GM18502 (cell line): ENCODE measurements around the gene GRK5.
"Not testable (repeated sequence)": the region's sequence is repeated elsewhere in the genome, so short reads cannot be mapped to it uniquely, and the experiment has no call there.

ENCODE experiments used
- ATAC-seq: cut with Tn5 transposase; IDR thresholded peaks from one replicate; pipeline ENCODE4 v1.9.1; 2021; ENCODE audit warnings: mild to moderate bottlenecking; ENCODE audit not compliant: unreplicated experiment, poor library complexity

The GRK5 gene

GRCh38 chr10:119425102-119425880 lies 217.9 kb downstream of the GRK5 start:
- ATAC-seq: no peak

GRCh38 chr10:119425881-119426170 lies 218.5 kb downstream of the GRK5 start:
- no peak for ATAC-seq

- ATAC-seq: no peak
Observed at GRCh38 chr10:119426699-119427098, 219.3 kb downstream of the GRK5 start.

- no peak for ATAC-seq
Observed at GRCh38 chr10:119427263-119427864, 220.0 kb downstream of the GRK5 start.

GRCh38 chr10:119428789-119429188 lies 221.4 kb downstream of the GRK5 start:
- ATAC-seq: no peak

- ATAC-seq: no peak
Observed at GRCh38 chr10:119429771-119430170, 222.4 kb downstream of the GRK5 start.

- ATAC-seq: no peak
Observed at GRCh38 chr10:119431034-119431772, 223.8 kb downstream of the GRK5 start.

GRCh38 chr10:119431773-119432135 lies 224.4 kb downstream of the GRK5 start:
- ATAC-seq: no peak

- ATAC-seq: not testable (repeated sequence)
Observed at GRCh38 chr10:119434942-119435341, 227.6 kb downstream of the GRK5 start.

- ATAC-seq: no peak
Observed at GRCh38 chr10:119438717-119439116, 231.3 kb downstream of the GRK5 start.

GRCh38 chr10:119439922-119440321 lies 232.6 kb downstream of the GRK5 start:
- ATAC-seq: no peak

- no peak for ATAC-seq
Observed at GRCh38 chr10:119441151-119441821, 233.9 kb downstream of the GRK5 start.

GRCh38 chr10:119441921-119442757 lies 234.8 kb downstream of the GRK5 start:
- no peak for ATAC-seq

- no peak for ATAC-seq
Observed at GRCh38 chr10:119442758-119443060, 235.3 kb downstream of the GRK5 start.

- no peak for ATAC-seq
Observed at GRCh38 chr10:119443441-119443840, 236.1 kb downstream of the GRK5 start.

- no peak for ATAC-seq
Observed at GRCh38 chr10:119443970-119444660, 236.7 kb downstream of the GRK5 start.

GRCh38 chr10:119444866-119445265 lies 237.5 kb downstream of the GRK5 start:
- ATAC-seq: no peak

- peak; percentile 63 for ATAC-seq
Observed at GRCh38 chr10:119445311-119445934, 238.1 kb downstream of the GRK5 start.

GRCh38 chr10:119445935-119446317 lies 238.6 kb downstream of the GRK5 start:
- no peak for ATAC-seq
